ENCODE results near the gene LNPEP. TPM values are rescaled to one million over a fixed set of nuclear protein-coding genes. Genes with fewer than 3 reads are reported as not detected.

The LNPEP gene
- total and polyA plus RNA-seq, 4 donors = 4.6 to 78.9 (median 19.0) TPM

DNA sequence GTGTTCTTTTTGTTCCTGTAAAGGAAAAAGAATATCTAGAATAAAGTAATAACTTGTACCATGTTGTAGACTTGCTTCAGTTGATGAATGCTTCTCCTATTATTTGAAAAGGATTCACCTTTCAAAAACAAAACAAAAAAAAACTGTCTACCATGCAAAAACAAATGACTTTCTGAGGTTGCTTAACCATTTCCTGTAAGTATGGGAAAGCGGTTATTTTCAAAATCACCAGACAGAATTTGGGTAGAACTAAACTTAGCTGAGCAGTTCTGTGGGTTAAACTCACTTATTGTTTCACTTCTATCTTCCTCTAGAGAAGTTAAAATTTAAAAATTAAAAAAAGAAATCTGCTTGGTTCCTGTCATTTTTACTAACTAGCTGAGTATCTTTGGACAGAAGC lies 25.2 kb downstream of the LNPEP start:
- H3K4me3 ChIP-seq = no peak overlapping the region
- H3K9me3 ChIP-seq (ENCODE audit: control insufficient read depth in 4 of 4, insufficient read depth in 3 of 4, low read length in 3 of 4) = no peaks in the 10 kb centered on the region
- no peaks in the 10 kb centered on the region for H3K27me3 ChIP-seq (ENCODE audit: control insufficient read depth in 3 of 3, insufficient read depth in 3 of 3, low read length in 2 of 3)
- 51 to 62% methylated on average over 1 of the region's 1 CpG for WGBS, 2 donors
- no peak overlapping the region for H3K27ac ChIP-seq (ENCODE audit: low read depth in 1 of 2, low read length in 1 of 2)
- no peak for ATAC-seq (ENCODE audit: insufficient read depth, low FRiP score)
- DNase-seq = no peak
- H3K36me3 ChIP-seq (ENCODE audit: control insufficient read depth in 4 of 4, insufficient read depth in 4 of 4, low read length in 4 of 4) = peaks cover 0 to under 1% (median 0%) of the 10 kb centered on the region in 4 donors
- peaks cover 0 to 20% (median 3%) of the 10 kb centered on the region in 5 donors for H3K4me1 ChIP-seq (ENCODE audit: control insufficient read depth in 5 of 5, insufficient read depth in 5 of 5, low read length in 5 of 5)
- TF ChIP-seq, protein P1, sequence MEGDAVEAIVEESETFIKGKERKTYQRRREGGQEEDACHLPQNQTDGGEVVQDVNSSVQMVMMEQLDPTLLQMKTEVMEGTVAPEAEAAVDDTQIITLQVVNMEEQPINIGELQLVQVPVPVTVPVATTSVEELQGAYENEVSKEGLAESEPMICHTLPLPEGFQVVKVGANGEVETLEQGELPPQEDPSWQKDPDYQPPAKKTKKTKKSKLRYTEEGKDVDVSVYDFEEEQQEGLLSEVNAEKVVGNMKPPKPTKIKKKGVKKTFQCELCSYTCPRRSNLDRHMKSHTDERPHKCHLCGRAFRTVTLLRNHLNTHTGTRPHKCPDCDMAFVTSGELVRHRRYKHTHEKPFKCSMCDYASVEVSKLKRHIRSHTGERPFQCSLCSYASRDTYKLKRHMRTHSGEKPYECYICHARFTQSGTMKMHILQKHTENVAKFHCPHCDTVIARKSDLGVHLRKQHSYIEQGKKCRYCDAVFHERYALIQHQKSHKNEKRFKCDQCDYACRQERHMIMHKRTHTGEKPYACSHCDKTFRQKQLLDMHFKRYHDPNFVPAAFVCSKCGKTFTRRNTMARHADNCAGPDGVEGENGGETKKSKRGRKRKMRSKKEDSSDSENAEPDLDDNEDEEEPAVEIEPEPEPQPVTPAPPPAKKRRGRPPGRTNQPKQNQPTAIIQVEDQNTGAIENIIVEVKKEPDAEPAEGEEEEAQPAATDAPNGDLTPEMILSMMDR (IDR thresholded peaks at IDR 0.05; ENCODE audit: control extremely low read depth, extremely low read depth) = no peak
- H3K9ac ChIP-seq (ENCODE audit: insufficient read depth in 1 of 2, low read length in 2 of 2) = no peak overlapping the region

DNA sequence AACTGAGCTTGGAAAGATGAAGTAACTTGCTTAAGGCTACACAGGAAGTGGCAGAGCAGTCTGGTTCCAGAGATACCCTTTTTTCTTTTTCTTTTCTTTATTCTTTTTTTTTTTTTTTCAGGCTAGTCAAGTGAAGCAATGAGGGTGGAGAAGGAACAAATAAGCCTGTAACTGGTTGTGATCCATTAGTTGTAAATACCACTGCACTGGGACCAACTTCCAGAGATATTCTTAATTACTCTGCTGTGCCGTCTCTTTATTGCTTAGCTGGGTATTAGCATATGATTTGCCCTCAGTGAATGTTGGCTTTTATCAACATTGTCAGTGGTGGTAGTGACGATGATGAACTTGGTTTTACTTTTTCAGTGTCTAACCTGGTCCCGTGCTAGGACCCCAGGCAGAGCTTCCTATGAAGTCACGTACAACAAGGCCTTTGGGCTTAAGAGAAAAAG lies 26.7 kb downstream of the LNPEP start:
- TF ChIP-seq, protein P1 (IDR thresholded peaks at IDR 0.05; ENCODE audit: control extremely low read depth, extremely low read depth) = no peak
- Histone ChIP-seq H3K4me3 (no peak overlapping the region), H3K36me3 (ENCODE audit: control insufficient read depth in 4 of 4, insufficient read depth in 4 of 4, low read length in 4 of 4) (peaks cover 0 to 2% (median 0%) of the 10 kb centered on the region in 4 donors), H3K27me3 (ENCODE audit: control insufficient read depth in 3 of 3, insufficient read depth in 3 of 3, low read length in 2 of 3) (no peaks in the 10 kb centered on the region), H3K4me1 (ENCODE audit: control insufficient read depth in 5 of 5, insufficient read depth in 5 of 5, low read length in 5 of 5) (peaks cover 0 to 20% (median 3%) of the 10 kb centered on the region in 5 donors), H3K9ac (ENCODE audit: insufficient read depth in 1 of 2, low read length in 2 of 2) (no peak overlapping the region), H3K9me3 (ENCODE audit: control insufficient read depth in 4 of 4, insufficient read depth in 3 of 4, low read length in 3 of 4) (no peaks in the 10 kb centered on the region), H3K27ac (ENCODE audit: low read depth in 1 of 2, low read length in 1 of 2) (no peak overlapping the region)
- ATAC-seq (ENCODE audit: insufficient read depth, low FRiP score) (no peak), DNase-seq (no peak)
- 59 to 77% methylated on average over 4 of the region's 4 CpGs for WGBS, 2 donors

DNA sequence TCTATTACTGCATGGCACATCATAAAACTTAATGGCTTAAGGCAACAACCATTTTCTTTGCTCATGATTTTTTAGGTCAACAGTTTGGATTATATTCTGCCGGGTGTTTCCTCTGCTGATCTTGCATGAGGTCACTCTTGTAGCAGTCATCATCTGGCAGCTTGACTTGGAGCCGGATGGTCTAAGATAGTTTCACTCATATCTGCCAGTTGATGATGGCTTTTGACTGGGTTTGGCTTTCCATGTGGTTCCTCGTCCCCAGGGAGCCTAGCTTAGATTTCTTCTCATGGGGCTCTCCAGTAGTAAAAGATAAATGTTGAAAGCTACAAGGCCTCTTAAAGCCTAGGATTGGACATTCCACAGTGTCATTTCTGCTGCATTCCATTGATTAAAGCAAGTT lies 27.4 kb downstream of the LNPEP start:
- no peak overlapping the region for H3K9ac ChIP-seq (ENCODE audit: insufficient read depth in 1 of 2, low read length in 2 of 2)
- no peak for ATAC-seq (ENCODE audit: insufficient read depth, low FRiP score)
- peak overlapping the region; percentile 33 to 64 for H3K27ac ChIP-seq (ENCODE audit: low read depth in 1 of 2, low read length in 1 of 2)
- H3K36me3 ChIP-seq (ENCODE audit: control insufficient read depth in 4 of 4, insufficient read depth in 4 of 4, low read length in 4 of 4) = peaks cover 0 to 2% (median 0%) of the 10 kb centered on the region in 4 donors
- WGBS, 2 donors = 13 to 24% methylated on average over 3 of the region's 3 CpGs
- H3K4me1 ChIP-seq (ENCODE audit: control insufficient read depth in 5 of 5, insufficient read depth in 5 of 5, low read length in 5 of 5) = peaks cover 0 to 17% (median 7%) of the 10 kb centered on the region in 5 donors
- TF ChIP-seq, protein P1 (IDR thresholded peaks at IDR 0.05; ENCODE audit: control extremely low read depth, extremely low read depth) = no peak
- H3K4me3 ChIP-seq = no peak overlapping the region
- no peaks in the 10 kb centered on the region for H3K9me3 ChIP-seq (ENCODE audit: control insufficient read depth in 4 of 4, insufficient read depth in 3 of 4, low read length in 3 of 4)
- peak; percentile 19 to 78 (median 40) for DNase-seq
- H3K27me3 ChIP-seq (ENCODE audit: control insufficient read depth in 3 of 3, insufficient read depth in 3 of 3, low read length in 2 of 3) = no peaks in the 10 kb centered on the region

DNA sequence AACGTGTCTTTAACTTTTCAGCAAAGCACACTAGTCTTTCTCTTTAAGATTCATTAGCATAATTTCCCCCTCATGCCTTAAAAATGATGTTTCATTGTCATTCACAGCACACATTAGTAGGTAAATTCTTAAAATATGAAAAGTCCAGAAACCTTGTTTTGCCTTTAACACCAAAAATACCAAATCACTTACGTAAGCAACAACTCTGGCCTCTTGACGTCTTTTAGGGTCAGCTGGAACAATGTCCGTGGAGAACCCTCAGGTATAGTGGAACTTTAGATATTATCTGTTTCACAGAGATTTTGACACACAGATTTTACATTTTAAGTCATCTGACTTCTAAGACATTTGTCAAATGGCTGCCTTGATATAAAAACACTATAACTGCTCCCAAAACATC lies 30.9 kb downstream of the LNPEP start:
- no peaks in the 10 kb centered on the region for H3K9me3 ChIP-seq (ENCODE audit: control insufficient read depth in 4 of 4, insufficient read depth in 3 of 4, low read length in 3 of 4)
- H3K4me3 ChIP-seq = no peak overlapping the region
- H3K9ac ChIP-seq (ENCODE audit: insufficient read depth in 1 of 2, low read length in 2 of 2) = no peak overlapping the region
- WGBS, 2 donors = 92 to 93% methylated on average over 4 of the region's 4 CpGs
- H3K27me3 ChIP-seq (ENCODE audit: control insufficient read depth in 3 of 3, insufficient read depth in 3 of 3, low read length in 2 of 3) = no peaks in the 10 kb centered on the region
- H3K27ac ChIP-seq (ENCODE audit: low read depth in 1 of 2, low read length in 1 of 2) = no peak overlapping the region
- TF ChIP-seq, protein P1 (IDR thresholded peaks at IDR 0.05; ENCODE audit: control extremely low read depth, extremely low read depth) = no peak
- ATAC-seq (ENCODE audit: insufficient read depth, low FRiP score) = no peak
- DNase-seq = no peak
- H3K36me3 ChIP-seq (ENCODE audit: control insufficient read depth in 4 of 4, insufficient read depth in 4 of 4, low read length in 4 of 4) = peaks cover 0 to 2% (median 0%) of the 10 kb centered on the region in 4 donors
- peaks cover 0 to 21% (median 17%) of the 10 kb centered on the region in 5 donors for H3K4me1 ChIP-seq (ENCODE audit: control insufficient read depth in 5 of 5, insufficient read depth in 5 of 5, low read length in 5 of 5)

Measured in lung (tissue), 12 donors.